HFF-Myc (cell line): Measurements from ENCODE around the gene SUSD3.

Experiments
- DNase-seq: peaks from one replicate; pipeline ENCODE4 v3.0.0-alpha.2; 2011; ENCODE audit warnings: low read depth; ENCODE audit errors: extremely low read depth
- H3K4me3 ChIP-seq: replicated peaks from 2 replicates; pipeline ENCODE4 v1.5.1; 2011; ENCODE audit warnings: low read depth, mild to moderate bottlenecking, control low read depth, low read length
- CTCF ChIP-seq: IDR thresholded peaks from 2 replicates; pipeline ENCODE4 v1.5.1; 2012; ENCODE audit warnings: mild to moderate bottlenecking, low read depth, low read length, control low read depth; ENCODE audit errors: missing control alignments

The SUSD3 gene

GRCh38 chr9:93110311-93110855, 51.9 kb downstream of the SUSD3 start:
- DNase-seq: no peak
- no peak for TF ChIP-seq CTCF
- no peak overlapping the region for H3K4me3 ChIP-seq

GRCh38 chr9:93111001-93111370, 52.5 kb downstream of the SUSD3 start:
- no peak for DNase-seq

GRCh38 chr9:93111371-93112115, 53.0 kb downstream of the SUSD3 start:
- no peak for TF ChIP-seq CTCF
- no peak overlapping the region for H3K4me3 ChIP-seq
- DNase-seq: no peak

More at GRCh38 chr9:93111001-93111370, 52.5 kb downstream of the SUSD3 start:
- TF ChIP-seq CTCF: no peak
- H3K4me3 ChIP-seq: no peak overlapping the region

- no peak for TF ChIP-seq CTCF
- H3K4me3 ChIP-seq: no peak overlapping the region
- no peak for DNase-seq
These were observed 53.8 kb downstream of the SUSD3 start for GRCh38 chr9:93112116-93112863.

GRCh38 chr9:93112864-93113389, 54.4 kb downstream of the SUSD3 start:
- DNase-seq: no peak
- no peak for TF ChIP-seq CTCF
- H3K4me3 ChIP-seq: no peak overlapping the region

- no peak overlapping the region for H3K4me3 ChIP-seq
- DNase-seq: no peak
- TF ChIP-seq CTCF: no peak
These were observed 55.9 kb downstream of the SUSD3 start for GRCh38 chr9:93114169-93114983.
